Gastrocnemius medialis (tissue), 4 donors: Measurements from ENCODE around the gene HERC6.

Experiments used
- CTCF ChIP-seq, 5 experiments: fragments of 450-650 bp in 3 of 5; fragments of 200-600 bp in 2 of 5; sonication (generic) in 2 of 5; IDR thresholded peaks in 4 of 5; conservative IDR thresholded peaks in 1 of 5; 1 replicate in 4 of 5; 2 replicates in 1 of 5; pipeline ENCODE4 v1.5.1; 2016 to 2019; ENCODE audit warnings: antibody characterized with exemption in 5 of 5, mild to moderate bottlenecking in 3 of 5, moderate library complexity in 3 of 5
- POLR2A ChIP-seq, 2 donors: fragments of 450-650 bp; IDR thresholded peaks; one replicate each; pipeline ENCODE4 v1.6.1; 2017; ENCODE audit warnings: antibody characterized with exemption in 2 of 2, mild to moderate bottlenecking in 2 of 2, moderate library complexity in 2 of 2

- TF ChIP-seq CTCF (IDR thresholded peaks at IDR 0.05 in 4 of 5, conservative IDR thresholded peaks at IDR 0.05 in 1 of 5) (no peak), POLR2A (IDR thresholded peaks at IDR 0.05) (no peak)
Observed at GRCh38 chr4:88398381-88398780, 19.7 kb downstream of the HERC6 start.
